Measurements from ENCODE around the gene ICE2. TPM values are rescaled to one million over a fixed set of nuclear protein-coding genes. Genes with fewer than 3 reads are reported as not detected.

Gene ICE2
- total RNA-seq, 1 donor from 2014 or later = 95.3 TPM

- Histone ChIP-seq H3K27ac (no peak overlapping the region), H2AFZ (replicated peaks) (no peak overlapping the region), H3K36me3 (peaks cover 7% of the 10 kb centered on the region), H3K9ac (no peak overlapping the region), H3K4me2 (no peak overlapping the region), H3K4me3 (no peak overlapping the region), H3K9me3 (ENCODE audit: low read depth) (no peaks in the 10 kb centered on the region), H3K79me2 (ENCODE audit: low read depth) (no peaks in the 10 kb centered on the region), H3F3A (ENCODE audit: low read depth) (no peaks in the 10 kb centered on the region), H3K27me3 (no peaks in the 10 kb centered on the region), H4K20me1 (ENCODE audit: low read depth) (no peaks in the 10 kb centered on the region), H3K4me1 (no peaks in the 10 kb centered on the region)
- no peaks in the 10 kb centered on the region for H3K9me3 Mint-ChIP-seq
- no peak for DNase-seq (ENCODE audit: low spot score)
- H3K27me3 Mint-ChIP-seq (ENCODE audit: insufficient read depth, low read depth) = no peaks in the 10 kb centered on the region
- H3K27ac Mint-ChIP-seq = no peak overlapping the region
- TF ChIP-seq CTCF (IDR thresholded peaks at IDR 0.05) = no peak
- TF ChIP-seq EZH2phosphoT487 (IDR thresholded peaks at IDR 0.05) = no peak
- peaks cover 7% of the 10 kb centered on the region for H3K36me3 Mint-ChIP-seq
- no peaks in the 10 kb centered on the region for H3K4me1 Mint-ChIP-seq
- no peak overlapping the region for H3K4me3 Mint-ChIP-seq
Observed at GRCh38 chr15:60441331-60441730, 37.6 kb downstream of the ICE2 start.

GRCh38 chr15:60438646-60439045, 40.3 kb downstream of the ICE2 start:
- Histone ChIP-seq H3F3A (ENCODE audit: low read depth) (no peaks in the 10 kb centered on the region), H3K36me3 (peaks cover 11% of the 10 kb centered on the region), H2AFZ (replicated peaks) (no peak overlapping the region), H3K4me2 (no peak overlapping the region), H3K4me1 (no peaks in the 10 kb centered on the region), H3K27me3 (no peaks in the 10 kb centered on the region), H3K27ac (no peak overlapping the region), H3K9me3 (ENCODE audit: low read depth) (no peaks in the 10 kb centered on the region), H3K9ac (no peak overlapping the region), H3K4me3 (no peak overlapping the region), H4K20me1 (ENCODE audit: low read depth) (no peaks in the 10 kb centered on the region), H3K79me2 (ENCODE audit: low read depth) (no peaks in the 10 kb centered on the region)
- Mint-ChIP-seq H3K27me3 (ENCODE audit: insufficient read depth, low read depth) (no peaks in the 10 kb centered on the region), H3K36me3 (peaks cover 8% of the 10 kb centered on the region), H3K4me3 (no peak overlapping the region), H3K27ac (no peak overlapping the region), H3K9me3 (no peaks in the 10 kb centered on the region), H3K4me1 (no peaks in the 10 kb centered on the region)
- TF ChIP-seq EZH2phosphoT487 (IDR thresholded peaks at IDR 0.05) (no peak), EZH2 (IDR thresholded peaks at IDR 0.05) (no peak), CTCF (IDR thresholded peaks at IDR 0.05) (no peak)
- no peak for DNase-seq (ENCODE audit: low spot score)

GRCh38 chr15:60428935-60429334, 50.0 kb downstream of the ICE2 start:
- H3K36me3 Mint-ChIP-seq = peaks cover 27% of the 10 kb centered on the region
- peaks cover 7% of the 10 kb centered on the region for H3F3A ChIP-seq (ENCODE audit: low read depth)
- peaks cover 3% of the 10 kb centered on the region for H3K27me3 Mint-ChIP-seq (ENCODE audit: insufficient read depth, low read depth)
- H3K4me1 Mint-ChIP-seq = peaks cover 13% of the 10 kb centered on the region
- H2AFZ ChIP-seq (replicated peaks) = no peak overlapping the region
- no peaks in the 10 kb centered on the region for H3K27me3 ChIP-seq
- peaks cover 2% of the 10 kb centered on the region for H4K20me1 ChIP-seq (ENCODE audit: low read depth)
- H3K27ac Mint-ChIP-seq = no peak overlapping the region
- DNase-seq (ENCODE audit: low spot score) = no peak
- TF ChIP-seq EZH2phosphoT487 (IDR thresholded peaks at IDR 0.05) = no peak
- TF ChIP-seq CTCF (IDR thresholded peaks at IDR 0.05) = no peak
- no peak for TF ChIP-seq EZH2 (IDR thresholded peaks at IDR 0.05)
- H3K9me3 Mint-ChIP-seq = no peaks in the 10 kb centered on the region
- no peak overlapping the region for H3K27ac ChIP-seq
- no peak overlapping the region for H3K4me2 ChIP-seq
- H3K36me3 ChIP-seq = no peaks in the 10 kb centered on the region
- no peaks in the 10 kb centered on the region for H3K79me2 ChIP-seq (ENCODE audit: low read depth)
- no peak overlapping the region for H3K4me3 Mint-ChIP-seq
- H3K9me3 ChIP-seq (ENCODE audit: low read depth) = no peaks in the 10 kb centered on the region
- no peak overlapping the region for H3K4me3 ChIP-seq
- peaks cover 7% of the 10 kb centered on the region for H3K4me1 ChIP-seq
- no peak overlapping the region for H3K9ac ChIP-seq
